ENCODE measurements around the gene INSM2.

Gene INSM2

DNA sequence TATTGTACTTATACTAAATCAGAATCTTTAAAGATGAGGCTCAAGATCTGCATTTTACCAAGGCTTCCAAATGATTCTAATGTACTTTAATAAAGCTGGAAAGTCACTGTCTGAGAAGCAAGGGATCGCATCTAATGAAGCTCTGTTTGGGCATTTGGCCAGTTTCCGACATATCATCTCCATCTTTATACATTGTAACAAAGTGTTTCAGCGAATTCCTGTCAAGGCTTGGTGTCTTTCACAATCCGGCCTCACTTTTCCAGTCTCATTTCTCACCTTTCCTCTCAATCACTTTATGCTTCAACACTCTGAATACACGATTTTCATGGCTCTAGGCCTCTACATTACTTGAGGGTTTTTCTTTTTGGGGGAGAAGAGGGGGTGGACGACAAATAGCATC lies 27.5 kb upstream of the INSM2 start:
- no peak overlapping the region for H3K4me3 ChIP-seq (ENCODE audit: low read depth, low read length)
- DNase-seq (ENCODE audit: low read depth), result no peak
- TF ChIP-seq, protein P1, sequence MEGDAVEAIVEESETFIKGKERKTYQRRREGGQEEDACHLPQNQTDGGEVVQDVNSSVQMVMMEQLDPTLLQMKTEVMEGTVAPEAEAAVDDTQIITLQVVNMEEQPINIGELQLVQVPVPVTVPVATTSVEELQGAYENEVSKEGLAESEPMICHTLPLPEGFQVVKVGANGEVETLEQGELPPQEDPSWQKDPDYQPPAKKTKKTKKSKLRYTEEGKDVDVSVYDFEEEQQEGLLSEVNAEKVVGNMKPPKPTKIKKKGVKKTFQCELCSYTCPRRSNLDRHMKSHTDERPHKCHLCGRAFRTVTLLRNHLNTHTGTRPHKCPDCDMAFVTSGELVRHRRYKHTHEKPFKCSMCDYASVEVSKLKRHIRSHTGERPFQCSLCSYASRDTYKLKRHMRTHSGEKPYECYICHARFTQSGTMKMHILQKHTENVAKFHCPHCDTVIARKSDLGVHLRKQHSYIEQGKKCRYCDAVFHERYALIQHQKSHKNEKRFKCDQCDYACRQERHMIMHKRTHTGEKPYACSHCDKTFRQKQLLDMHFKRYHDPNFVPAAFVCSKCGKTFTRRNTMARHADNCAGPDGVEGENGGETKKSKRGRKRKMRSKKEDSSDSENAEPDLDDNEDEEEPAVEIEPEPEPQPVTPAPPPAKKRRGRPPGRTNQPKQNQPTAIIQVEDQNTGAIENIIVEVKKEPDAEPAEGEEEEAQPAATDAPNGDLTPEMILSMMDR (IDR thresholded peaks at IDR 0.05; ENCODE audit: control insufficient read depth, extremely low read depth, insufficient read depth), result no peak

DNA sequence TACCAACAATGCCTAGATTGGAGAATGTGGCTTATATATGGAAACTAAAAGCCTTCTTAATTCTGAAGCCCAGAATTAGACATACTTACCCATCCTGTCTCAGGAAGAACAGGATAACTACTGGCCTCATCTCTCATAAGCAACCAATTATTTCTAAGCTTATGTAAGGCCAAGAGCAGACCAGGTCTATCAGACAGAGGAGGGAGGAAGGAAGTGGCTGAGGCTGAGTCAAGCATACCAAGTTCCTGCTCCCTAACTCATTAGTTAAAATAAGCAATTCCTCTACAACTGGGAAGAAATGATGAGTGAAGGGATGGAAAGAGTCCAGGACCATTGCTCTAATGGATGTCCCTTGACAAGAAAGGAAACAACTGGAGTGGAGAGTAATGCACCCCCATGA lies 27.0 kb upstream of the INSM2 start:
- H3K4me3 ChIP-seq (ENCODE audit: low read depth, low read length), result no peak overlapping the region
- TF ChIP-seq, protein P1 (IDR thresholded peaks at IDR 0.05; ENCODE audit: control insufficient read depth, extremely low read depth, insufficient read depth), result no peak
- no peak for DNase-seq (ENCODE audit: low read depth)

DNA sequence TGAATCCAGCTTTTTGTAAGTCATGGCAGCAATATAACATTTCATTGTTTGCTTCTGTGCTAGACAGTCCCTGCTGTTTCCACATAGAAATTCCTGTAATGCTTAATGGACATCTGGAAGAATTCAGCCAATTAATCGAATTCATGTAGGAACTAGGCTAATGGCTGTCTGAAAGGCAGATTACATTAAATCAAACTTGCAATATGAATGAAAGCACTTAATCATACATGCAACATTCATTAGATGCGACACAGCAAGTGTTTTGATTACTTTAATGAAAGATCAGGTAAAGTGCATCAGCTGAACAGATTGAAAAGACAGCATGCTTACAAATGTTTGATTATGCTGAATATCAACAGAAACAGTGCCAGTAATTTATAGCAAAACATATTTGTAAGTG lies 24.1 kb upstream of the INSM2 start:
- TF ChIP-seq, protein P1 (IDR thresholded peaks at IDR 0.05; ENCODE audit: control insufficient read depth, extremely low read depth, insufficient read depth), result no peak
- DNase-seq (ENCODE audit: low read depth), result no peak
- H3K4me3 ChIP-seq (ENCODE audit: low read depth, low read length), result no peak overlapping the region

DNA sequence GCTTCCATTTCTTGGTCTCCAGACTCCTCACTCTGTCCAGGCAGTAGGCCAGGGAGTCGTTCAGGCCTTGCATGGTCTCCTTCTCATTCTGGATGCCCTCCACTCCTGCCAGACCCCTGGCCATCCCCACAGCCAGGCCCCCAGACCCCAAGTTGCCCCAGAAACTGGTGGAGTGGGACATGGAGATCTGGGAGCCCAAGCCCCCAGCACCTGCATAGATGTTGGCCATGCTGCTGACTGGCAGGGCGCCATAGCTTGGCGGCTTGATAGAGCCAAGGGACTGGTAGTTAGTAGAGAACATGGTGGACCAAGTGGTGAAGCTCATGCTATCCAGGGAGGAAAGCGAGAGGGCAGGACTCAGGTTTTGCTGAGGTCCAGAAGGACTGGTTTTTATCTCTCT lies 21.2 kb upstream of the INSM2 start:
- TF ChIP-seq, protein P1 (IDR thresholded peaks at IDR 0.05; ENCODE audit: control insufficient read depth, extremely low read depth, insufficient read depth), result no peak
- no peak for DNase-seq (ENCODE audit: low read depth)

DNA sequence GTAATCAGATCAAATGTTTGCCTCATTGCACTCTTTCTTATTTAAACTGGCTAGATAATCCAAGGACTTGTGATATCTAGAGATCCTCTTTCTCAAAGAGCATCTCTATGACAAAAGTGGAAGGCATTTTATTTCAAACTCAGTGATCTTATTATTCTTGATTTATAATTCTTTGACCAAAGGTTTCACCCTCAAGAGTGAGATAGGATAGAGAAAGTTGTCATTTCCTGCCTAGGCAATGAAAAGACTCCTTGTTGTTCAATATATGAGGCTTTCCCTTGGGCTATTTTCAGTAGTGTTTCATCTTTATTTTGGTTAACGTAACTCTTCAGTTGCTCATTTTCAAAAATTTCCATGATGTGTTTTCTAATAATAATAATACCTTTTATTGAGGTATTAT lies 18.0 kb upstream of the INSM2 start:
- H3K4me3 ChIP-seq (ENCODE audit: low read depth, low read length), result no peak overlapping the region
- TF ChIP-seq, protein P1 (IDR thresholded peaks at IDR 0.05; ENCODE audit: control insufficient read depth, extremely low read depth, insufficient read depth), result no peak
- DNase-seq (ENCODE audit: low read depth), result no peak

More for the DNA sequence above, 21.2 kb upstream of the INSM2 start:
- no peak overlapping the region for H3K4me3 ChIP-seq (ENCODE audit: low read depth, low read length)

DNA sequence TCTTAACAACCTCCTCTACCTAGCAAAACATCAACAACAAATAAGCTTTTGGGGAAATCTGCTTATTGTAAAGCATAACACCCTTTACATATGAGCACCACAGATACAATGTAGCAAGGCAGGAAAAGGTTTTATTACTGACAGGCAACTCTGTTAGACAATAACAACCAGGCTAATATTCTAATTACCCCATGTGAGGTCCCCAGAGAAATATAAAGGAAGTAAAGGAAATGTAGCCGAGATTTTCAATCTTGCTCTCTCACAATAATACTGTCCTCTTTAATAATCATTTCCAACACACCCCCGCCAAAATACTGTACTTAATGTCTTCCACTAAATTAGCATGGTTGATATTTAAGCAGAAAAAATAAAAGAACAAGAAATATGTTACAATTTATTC lies 14.0 kb upstream of the INSM2 start:
- TF ChIP-seq, protein P1 (IDR thresholded peaks at IDR 0.05; ENCODE audit: control insufficient read depth, extremely low read depth, insufficient read depth), result no peak
- DNase-seq (ENCODE audit: low read depth), result no peak

DNA sequence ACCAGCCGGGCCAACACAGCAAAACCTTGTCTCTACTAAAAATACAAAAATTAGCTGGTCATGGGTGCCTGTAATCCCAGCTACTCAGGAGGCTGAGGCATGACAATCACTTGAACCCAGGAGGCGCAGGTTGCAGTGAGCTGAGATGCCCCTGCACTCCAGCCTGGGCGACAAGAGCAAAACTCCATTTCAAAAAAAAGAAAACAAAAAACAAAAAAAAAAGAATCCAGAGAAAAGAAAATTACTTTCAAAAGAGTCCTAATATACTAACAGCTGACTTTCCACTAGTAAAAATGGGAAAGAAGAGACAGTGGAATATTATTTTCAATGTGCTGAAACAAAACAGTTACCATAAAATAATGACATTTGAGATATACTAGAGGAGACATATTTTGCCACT lies 8.3 kb upstream of the INSM2 start:
- H3K4me3 ChIP-seq (ENCODE audit: low read depth, low read length), result no peak overlapping the region
- TF ChIP-seq, protein P1 (IDR thresholded peaks at IDR 0.05; ENCODE audit: control insufficient read depth, extremely low read depth, insufficient read depth), result no peak
- no peak for DNase-seq (ENCODE audit: low read depth)

More for the DNA sequence above, 14.0 kb upstream of the INSM2 start:
- H3K4me3 ChIP-seq (ENCODE audit: low read depth, low read length), result no peak overlapping the region

Measured in LNCaP clone FGC (cell line).